Immature natural killer cell (primary cell): ENCODE data around the gene MAP10. TPM values are rescaled to one million over a fixed set of nuclear protein-coding genes. Genes with fewer than 3 reads are reported as not detected.
A peak's percentile ranks its signal among the peaks of the same experiment; 100 is the strongest.

Experiments
- DNase-seq, 3 donors: peaks; one replicate each; pipeline ENCODE4 v3.0.0; 2022; ENCODE audit warnings: mixed read lengths in 1 of 3
- H3K27ac Mint-ChIP-seq, 6 donors: one replicate each; pipeline ENCODE4 v1.8.0; 2020; ENCODE audit warnings: mixed read lengths in 6 of 6, mild to moderate bottlenecking in 5 of 6, inconsistent platforms in 4 of 6, moderate library complexity in 3 of 6
- H3K27me3 Mint-ChIP-seq, 3 donors: one replicate each; pipeline ENCODE4 v1.8.0; 2020 to 2021; ENCODE audit warnings: low read depth in 3 of 3, mild to moderate bottlenecking in 3 of 3, mixed read lengths in 3 of 3, moderate library complexity in 3 of 3, inconsistent platforms in 1 of 3
- H3K36me3 Mint-ChIP-seq, 3 donors: one replicate each; pipeline ENCODE4 v1.8.0; 2020; ENCODE audit warnings: mixed read lengths in 3 of 3, inconsistent platforms in 2 of 3, mild to moderate bottlenecking in 2 of 3
- H3K4me1 Mint-ChIP-seq, 2 donors: one replicate each; pipeline ENCODE4 v1.8.0; 2020; ENCODE audit warnings: inconsistent platforms in 2 of 2, mild to moderate bottlenecking in 2 of 2, mixed read lengths in 2 of 2, moderate library complexity in 1 of 2
- H3K4me3 Mint-ChIP-seq, 5 donors: one replicate each; pipeline ENCODE4 v1.8.0; 2020; ENCODE audit warnings: mild to moderate bottlenecking in 5 of 5, mixed read lengths in 5 of 5, inconsistent platforms in 3 of 5, moderate library complexity in 3 of 5
- H3K9me3 Mint-ChIP-seq, 6 donors: one replicate each; pipeline ENCODE4 v1.8.0; 2020; ENCODE audit warnings: mild to moderate bottlenecking in 6 of 6, mixed read lengths in 6 of 6, inconsistent platforms in 4 of 6, moderate library complexity in 3 of 6
- polyA plus RNA-seq, 3 donors: library from polyadenylated mRNA; unstranded; fragments of 300-500 nt; fragmentation: Illumina TruSeq; gene quantifications; one replicate each; pipeline ENCODE4 v1.2.3, GENCODE V29; 2021

MAP10 gene, protein sequence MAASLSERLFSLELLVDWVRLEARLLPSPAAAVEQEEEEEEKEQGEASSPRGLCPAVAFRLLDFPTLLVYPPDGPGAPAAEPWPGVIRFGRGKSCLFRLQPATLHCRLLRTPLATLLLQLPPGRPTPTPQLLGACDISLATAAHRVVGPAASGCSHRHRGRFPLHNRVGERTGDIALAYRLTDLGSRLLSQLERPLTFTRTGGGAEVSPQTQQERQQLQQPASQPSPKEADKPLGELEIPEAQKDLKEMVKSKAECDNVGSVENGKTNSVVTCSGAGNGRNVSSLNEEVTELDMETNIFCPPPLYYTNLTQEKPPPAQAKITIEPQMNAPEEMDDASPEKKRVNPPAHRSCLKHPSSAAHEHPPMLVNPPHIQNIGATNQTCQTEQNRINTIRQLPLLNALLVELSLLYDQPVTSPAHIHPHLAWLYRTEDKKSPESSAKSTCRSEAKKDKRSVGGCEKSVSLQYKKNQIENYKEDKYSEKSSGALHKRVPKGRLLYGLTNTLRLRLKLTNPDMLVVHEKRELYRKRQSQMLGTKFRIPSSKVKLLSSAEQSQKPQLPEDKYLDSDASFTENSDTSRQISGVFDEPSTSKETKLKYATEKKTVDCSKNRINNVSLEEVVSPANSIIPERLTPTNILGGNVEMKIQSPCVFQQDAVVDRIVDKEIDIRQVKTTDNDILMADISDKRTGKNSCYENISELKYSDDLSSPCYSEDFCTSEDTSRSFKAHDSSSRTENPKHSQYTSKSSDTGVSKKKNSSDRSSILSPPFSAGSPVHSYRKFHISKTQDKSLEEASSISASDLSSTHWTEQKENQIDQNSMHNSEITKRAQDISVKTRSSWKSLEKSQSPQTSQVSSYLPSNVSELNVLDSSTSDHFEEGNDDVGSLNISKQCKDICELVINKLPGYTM
- 1 to 10 TPM in 1 of 3 donors, under 1 TPM in 2; 0.55 to 1.7 (median 0.81) TPM for polyA plus RNA-seq

- DNase-seq: peak; percentile 70 to 78 (median 76)
- H3K27ac Mint-ChIP-seq: peak within 1 kb of the TSS; percentile 36 to 92 (median 85)
- H3K36me3 Mint-ChIP-seq: peaks cover 0 to 5% (median 3%) of the 10 kb centered on the region in 3 donors
- H3K4me1 Mint-ChIP-seq: peaks cover 21 to 33% of the 10 kb centered on the region in 2 donors
- H3K27me3 Mint-ChIP-seq: peaks cover 0 to 4% (median 2%) of the 10 kb centered on the region in 3 donors
- peak within 1 kb of the TSS; percentile 84 to 95 (median 88) for H3K4me3 Mint-ChIP-seq
- H3K9me3 Mint-ChIP-seq: peaks cover 8 to 27% (median 13%) of the 10 kb centered on the region in 6 donors
Measured at GRCh38 chr1:232805269-232806185, at the start of gene MAP10. Gene MAP10, plus strand, starts transcription at chr1:232805416. Its CDS starts 34 bp downstream, at chr1:232805450.

GRCh38 chr1:232764458-232765251, 40.6 kb upstream of the MAP10 start:
- Mint-ChIP-seq H3K9me3 (peaks cover 0 to 9% (median 4%) of the 10 kb centered on the region in 6 donors), H3K27ac (no peak overlapping the region), H3K27me3 (peaks cover 0 to 5% (median 3%) of the 10 kb centered on the region in 3 donors), H3K36me3 (no peaks in the 10 kb centered on the region), H3K4me3 (no peak overlapping the region), H3K4me1 (no peaks in the 10 kb centered on the region)
- no peak for DNase-seq

GRCh38 chr1:232765542-232765941, 39.7 kb upstream of the MAP10 start:
- no peak overlapping the region for H3K4me3 Mint-ChIP-seq
- no peaks in the 10 kb centered on the region for H3K36me3 Mint-ChIP-seq
- peaks cover 0 to 5% (median 5%) of the 10 kb centered on the region in 3 donors for H3K27me3 Mint-ChIP-seq
- H3K4me1 Mint-ChIP-seq: no peaks in the 10 kb centered on the region
- no peak overlapping the region for H3K27ac Mint-ChIP-seq
- peaks cover 0 to 9% (median 4%) of the 10 kb centered on the region in 6 donors for H3K9me3 Mint-ChIP-seq
- no peak for DNase-seq

- Mint-ChIP-seq H3K27ac (peak overlapping the region in 1 of 6 donors; percentile 4), H3K9me3 (peaks cover 0 to 9% (median 4%) of the 10 kb centered on the region in 6 donors), H3K27me3 (peaks cover 0 to 5% (median 5%) of the 10 kb centered on the region in 3 donors), H3K4me1 (no peaks in the 10 kb centered on the region), H3K4me3 (no peak overlapping the region), H3K36me3 (no peaks in the 10 kb centered on the region)
- DNase-seq: no peak
Measured at GRCh38 chr1:232766241-232766890, 38.9 kb upstream of the MAP10 start.

DNA sequence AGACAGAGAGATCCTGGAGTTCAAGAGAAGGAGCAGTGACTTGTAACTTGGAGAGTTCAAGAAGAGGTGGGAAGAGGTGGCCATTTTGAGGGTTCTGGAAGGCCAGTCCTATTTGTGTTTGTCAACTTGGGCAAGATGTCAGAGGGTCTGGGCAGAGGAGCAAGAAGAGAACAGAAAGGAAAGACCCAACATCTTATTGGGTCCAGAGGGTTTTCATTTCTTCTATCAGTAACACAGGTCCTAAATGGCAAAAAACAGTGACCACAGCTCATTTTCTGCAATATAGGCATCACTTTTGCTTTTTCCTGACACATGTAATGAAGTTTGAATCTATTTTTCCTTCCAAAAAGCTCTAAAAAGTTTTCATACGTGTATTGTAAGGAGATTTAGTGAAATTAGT, 38.3 kb upstream of the MAP10 start:
- H3K4me3 Mint-ChIP-seq: no peak overlapping the region
- H3K27ac Mint-ChIP-seq: no peak overlapping the region
- peaks cover 0 to 5% (median 5%) of the 10 kb centered on the region in 3 donors for H3K27me3 Mint-ChIP-seq
- no peak for DNase-seq
- H3K4me1 Mint-ChIP-seq: no peaks in the 10 kb centered on the region
- peaks cover 0 to 9% (median 4%) of the 10 kb centered on the region in 6 donors for H3K9me3 Mint-ChIP-seq
- no peaks in the 10 kb centered on the region for H3K36me3 Mint-ChIP-seq

- DNase-seq: no peak
- Mint-ChIP-seq H3K27me3 (peaks cover 0 to 4% (median 3%) of the 10 kb centered on the region in 3 donors), H3K9me3 (peaks cover 0 to 9% (median 4%) of the 10 kb centered on the region in 6 donors), H3K4me1 (no peaks in the 10 kb centered on the region), H3K27ac (no peak overlapping the region), H3K36me3 (no peaks in the 10 kb centered on the region), H3K4me3 (no peak overlapping the region)
Measured at GRCh38 chr1:232767305-232768074, 37.7 kb upstream of the MAP10 start.

DNA sequence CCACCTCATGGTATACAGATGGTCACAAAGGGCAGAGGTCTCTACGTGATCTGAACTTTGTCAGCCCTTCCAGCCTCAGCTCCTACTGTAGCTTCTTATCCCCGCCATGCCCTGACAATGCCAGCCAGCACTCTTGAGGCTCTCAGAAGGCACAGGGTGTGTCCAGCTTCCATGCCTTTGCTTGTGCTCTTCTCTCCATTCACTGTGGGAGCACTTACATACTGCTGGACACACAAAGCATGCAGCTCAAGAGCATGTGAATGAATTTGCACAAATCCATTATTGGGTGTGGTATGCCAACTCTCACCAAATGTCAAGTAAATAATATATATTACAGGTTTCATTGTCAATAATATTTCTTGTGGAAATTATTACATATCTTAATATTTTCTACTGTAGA, 36.4 kb upstream of the MAP10 start:
- H3K27ac Mint-ChIP-seq: no peak overlapping the region
- H3K4me3 Mint-ChIP-seq: no peak overlapping the region
- peaks cover 0 to under 1% (median 0%) of the 10 kb centered on the region in 6 donors for H3K9me3 Mint-ChIP-seq
- no peaks in the 10 kb centered on the region for H3K36me3 Mint-ChIP-seq
- no peak for DNase-seq
- H3K4me1 Mint-ChIP-seq: no peaks in the 10 kb centered on the region
- H3K27me3 Mint-ChIP-seq: peaks cover 0 to 5% (median 3%) of the 10 kb centered on the region in 3 donors

- Mint-ChIP-seq H3K4me3 (no peak overlapping the region), H3K4me1 (no peaks in the 10 kb centered on the region), H3K27me3 (peaks cover 0 to 7% (median 3%) of the 10 kb centered on the region in 3 donors), H3K27ac (no peak overlapping the region), H3K36me3 (no peaks in the 10 kb centered on the region), H3K9me3 (no peaks in the 10 kb centered on the region)
- DNase-seq: no peak
Measured at GRCh38 chr1:232769733-232770132, 35.5 kb upstream of the MAP10 start.

DNA sequence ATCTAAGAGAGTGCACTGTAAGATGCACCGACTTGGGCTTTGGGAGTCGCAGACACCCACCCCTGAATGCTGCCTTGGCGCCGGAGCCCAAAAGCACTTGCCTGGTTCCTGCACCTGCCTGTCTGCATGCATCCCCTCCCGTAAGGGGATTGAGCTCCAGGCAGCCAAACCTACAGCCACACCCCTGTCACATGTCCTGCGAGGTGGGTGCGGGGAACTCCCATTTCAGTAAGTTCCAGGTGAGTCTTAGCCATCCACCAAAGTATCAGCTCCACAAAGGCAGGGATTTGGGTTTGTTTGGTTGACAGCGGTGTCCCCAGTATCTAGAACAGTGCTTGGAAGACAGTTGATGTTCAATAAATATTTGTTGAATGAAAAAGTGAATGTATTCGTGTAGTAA, 31.5 kb upstream of the MAP10 start:
- H3K4me3 Mint-ChIP-seq: no peak overlapping the region

GRCh38 chr1:232776526-232777106, 28.6 kb upstream of the MAP10 start:
- H3K27me3 Mint-ChIP-seq: peaks cover 0 to 6% (median 0%) of the 10 kb centered on the region in 3 donors
- no peak for DNase-seq
- H3K27ac Mint-ChIP-seq: no peak overlapping the region

More for the DNA sequence above, 31.5 kb upstream of the MAP10 start:
- DNase-seq: no peak
- H3K36me3 Mint-ChIP-seq: no peaks in the 10 kb centered on the region
- peaks cover 0 to 8% (median under 1%) of the 10 kb centered on the region in 3 donors for H3K27me3 Mint-ChIP-seq
- H3K27ac Mint-ChIP-seq: no peak overlapping the region
- no peaks in the 10 kb centered on the region for H3K4me1 Mint-ChIP-seq
- no peaks in the 10 kb centered on the region for H3K9me3 Mint-ChIP-seq

DNA sequence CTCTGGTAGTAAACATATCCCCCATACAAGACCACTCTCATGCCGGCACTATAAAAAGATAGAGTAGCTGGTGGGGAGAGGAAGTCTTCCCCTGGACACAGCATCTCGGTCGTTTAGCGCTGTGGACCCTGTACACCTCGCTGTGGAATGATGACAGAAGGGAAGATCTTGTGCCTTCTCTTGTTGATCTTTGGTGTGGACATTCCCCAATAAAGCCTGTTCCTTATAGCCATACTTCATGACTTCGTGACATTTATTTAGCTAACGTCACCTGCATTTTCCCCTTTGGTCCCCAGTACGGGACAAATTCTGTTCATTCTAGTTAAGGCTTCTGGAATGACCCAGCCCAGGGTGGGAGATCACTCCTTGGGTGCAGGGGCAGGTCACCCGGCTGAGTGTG, 24.9 kb upstream of the MAP10 start:
- H3K4me1 Mint-ChIP-seq: no peaks in the 10 kb centered on the region
- no peak for DNase-seq
- no peaks in the 10 kb centered on the region for H3K9me3 Mint-ChIP-seq
- peaks cover 0 to 2% (median 0%) of the 10 kb centered on the region in 3 donors for H3K27me3 Mint-ChIP-seq
- no peaks in the 10 kb centered on the region for H3K36me3 Mint-ChIP-seq
- H3K4me3 Mint-ChIP-seq: no peak overlapping the region
- H3K27ac Mint-ChIP-seq: no peak overlapping the region

More at GRCh38 chr1:232776526-232777106, 28.6 kb upstream of the MAP10 start:
- H3K4me3 Mint-ChIP-seq: no peak overlapping the region
- no peaks in the 10 kb centered on the region for H3K36me3 Mint-ChIP-seq
- no peaks in the 10 kb centered on the region for H3K4me1 Mint-ChIP-seq
- H3K9me3 Mint-ChIP-seq: no peaks in the 10 kb centered on the region
